ENCODE data around the gene NUP58.

DNA sequence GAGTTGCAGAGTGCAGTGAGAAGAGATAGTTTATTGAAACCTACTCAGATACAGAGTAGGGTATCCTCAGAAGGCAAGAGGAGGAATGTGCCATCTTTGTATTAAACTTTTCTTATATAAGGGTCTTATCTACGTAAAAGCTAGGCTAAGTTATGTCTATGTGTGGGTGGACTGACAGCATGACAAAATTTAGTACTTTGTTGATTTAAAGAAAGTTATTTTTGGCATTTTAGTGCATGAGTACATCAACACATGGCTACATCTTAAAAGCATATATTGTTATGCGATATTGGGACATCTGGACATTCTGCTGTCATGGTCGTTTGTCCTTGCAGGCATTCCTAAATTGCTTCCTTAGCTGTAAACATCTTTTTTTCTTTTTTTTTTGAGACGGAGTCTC is 51.4 kb downstream of the NUP58 start:
- TF ChIP-seq, protein P1, sequence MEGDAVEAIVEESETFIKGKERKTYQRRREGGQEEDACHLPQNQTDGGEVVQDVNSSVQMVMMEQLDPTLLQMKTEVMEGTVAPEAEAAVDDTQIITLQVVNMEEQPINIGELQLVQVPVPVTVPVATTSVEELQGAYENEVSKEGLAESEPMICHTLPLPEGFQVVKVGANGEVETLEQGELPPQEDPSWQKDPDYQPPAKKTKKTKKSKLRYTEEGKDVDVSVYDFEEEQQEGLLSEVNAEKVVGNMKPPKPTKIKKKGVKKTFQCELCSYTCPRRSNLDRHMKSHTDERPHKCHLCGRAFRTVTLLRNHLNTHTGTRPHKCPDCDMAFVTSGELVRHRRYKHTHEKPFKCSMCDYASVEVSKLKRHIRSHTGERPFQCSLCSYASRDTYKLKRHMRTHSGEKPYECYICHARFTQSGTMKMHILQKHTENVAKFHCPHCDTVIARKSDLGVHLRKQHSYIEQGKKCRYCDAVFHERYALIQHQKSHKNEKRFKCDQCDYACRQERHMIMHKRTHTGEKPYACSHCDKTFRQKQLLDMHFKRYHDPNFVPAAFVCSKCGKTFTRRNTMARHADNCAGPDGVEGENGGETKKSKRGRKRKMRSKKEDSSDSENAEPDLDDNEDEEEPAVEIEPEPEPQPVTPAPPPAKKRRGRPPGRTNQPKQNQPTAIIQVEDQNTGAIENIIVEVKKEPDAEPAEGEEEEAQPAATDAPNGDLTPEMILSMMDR (IDR thresholded peaks at IDR 0.05; ENCODE audit: low read depth, low read length, missing input control): no peak
- TF ChIP-seq, protein P2, sequence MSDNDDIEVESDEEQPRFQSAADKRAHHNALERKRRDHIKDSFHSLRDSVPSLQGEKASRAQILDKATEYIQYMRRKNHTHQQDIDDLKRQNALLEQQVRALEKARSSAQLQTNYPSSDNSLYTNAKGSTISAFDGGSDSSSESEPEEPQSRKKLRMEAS (IDR thresholded peaks at IDR 0.05): no peak
- TF ChIP-seq, protein P3, sequence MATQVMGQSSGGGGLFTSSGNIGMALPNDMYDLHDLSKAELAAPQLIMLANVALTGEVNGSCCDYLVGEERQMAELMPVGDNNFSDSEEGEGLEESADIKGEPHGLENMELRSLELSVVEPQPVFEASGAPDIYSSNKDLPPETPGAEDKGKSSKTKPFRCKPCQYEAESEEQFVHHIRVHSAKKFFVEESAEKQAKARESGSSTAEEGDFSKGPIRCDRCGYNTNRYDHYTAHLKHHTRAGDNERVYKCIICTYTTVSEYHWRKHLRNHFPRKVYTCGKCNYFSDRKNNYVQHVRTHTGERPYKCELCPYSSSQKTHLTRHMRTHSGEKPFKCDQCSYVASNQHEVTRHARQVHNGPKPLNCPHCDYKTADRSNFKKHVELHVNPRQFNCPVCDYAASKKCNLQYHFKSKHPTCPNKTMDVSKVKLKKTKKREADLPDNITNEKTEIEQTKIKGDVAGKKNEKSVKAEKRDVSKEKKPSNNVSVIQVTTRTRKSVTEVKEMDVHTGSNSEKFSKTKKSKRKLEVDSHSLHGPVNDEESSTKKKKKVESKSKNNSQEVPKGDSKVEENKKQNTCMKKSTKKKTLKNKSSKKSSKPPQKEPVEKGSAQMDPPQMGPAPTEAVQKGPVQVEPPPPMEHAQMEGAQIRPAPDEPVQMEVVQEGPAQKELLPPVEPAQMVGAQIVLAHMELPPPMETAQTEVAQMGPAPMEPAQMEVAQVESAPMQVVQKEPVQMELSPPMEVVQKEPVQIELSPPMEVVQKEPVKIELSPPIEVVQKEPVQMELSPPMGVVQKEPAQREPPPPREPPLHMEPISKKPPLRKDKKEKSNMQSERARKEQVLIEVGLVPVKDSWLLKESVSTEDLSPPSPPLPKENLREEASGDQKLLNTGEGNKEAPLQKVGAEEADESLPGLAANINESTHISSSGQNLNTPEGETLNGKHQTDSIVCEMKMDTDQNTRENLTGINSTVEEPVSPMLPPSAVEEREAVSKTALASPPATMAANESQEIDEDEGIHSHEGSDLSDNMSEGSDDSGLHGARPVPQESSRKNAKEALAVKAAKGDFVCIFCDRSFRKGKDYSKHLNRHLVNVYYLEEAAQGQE (IDR thresholded peaks at IDR 0.05): no peak
- TF ChIP-seq, protein P4, sequence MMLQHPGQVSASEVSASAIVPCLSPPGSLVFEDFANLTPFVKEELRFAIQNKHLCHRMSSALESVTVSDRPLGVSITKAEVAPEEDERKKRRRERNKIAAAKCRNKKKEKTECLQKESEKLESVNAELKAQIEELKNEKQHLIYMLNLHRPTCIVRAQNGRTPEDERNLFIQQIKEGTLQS (IDR thresholded peaks at IDR 0.05): no peak
